HG03575 (cell line): ENCODE results near the gene ZXDC.

Experiments
- ATAC-seq: cut with Tn5 transposase; IDR thresholded peaks from one replicate; pipeline ENCODE4 v1.9.1; 2021; ENCODE audit not compliant: unreplicated experiment, insufficient number of reproducible peaks, low FRiP score; ENCODE audit errors: extremely low read depth

ZXDC gene

GRCh38 chr3:126424039-126424717 is 51.5 kb downstream of the ZXDC start:
- ATAC-seq, result no peak

- no peak for ATAC-seq
These were observed 52.3 kb downstream of the ZXDC start for GRCh38 chr3:126423191-126424038.

- ATAC-seq, result no peak
These were observed 53.1 kb downstream of the ZXDC start for GRCh38 chr3:126422571-126423091.

- ATAC-seq, result no peak
These were observed 53.6 kb downstream of the ZXDC start for GRCh38 chr3:126422121-126422520.

GRCh38 chr3:126421573-126422119 is 54.0 kb downstream of the ZXDC start:
- no peak for ATAC-seq

- no peak for ATAC-seq
These were observed 55.6 kb downstream of the ZXDC start for GRCh38 chr3:126419886-126420786.

GRCh38 chr3:126419151-126419703 is 56.5 kb downstream of the ZXDC start:
- no peak for ATAC-seq

- no peak for ATAC-seq
These were observed 57.0 kb downstream of the ZXDC start for GRCh38 chr3:126418661-126419131.

GRCh38 chr3:126417981-126418530 is 57.6 kb downstream of the ZXDC start:
- no peak for ATAC-seq

- ATAC-seq, result no peak
These were observed 58.2 kb downstream of the ZXDC start for GRCh38 chr3:126417515-126417914.

GRCh38 chr3:126416943-126417342 is 58.7 kb downstream of the ZXDC start:
- ATAC-seq, result no peak

- no peak for ATAC-seq
These were observed 59.8 kb downstream of the ZXDC start for GRCh38 chr3:126415661-126416591.

- no peak for ATAC-seq
These were observed 60.6 kb downstream of the ZXDC start for GRCh38 chr3:126414961-126415660.

- no peak for ATAC-seq
These were observed 61.3 kb downstream of the ZXDC start for GRCh38 chr3:126414406-126414805.

GRCh38 chr3:126413693-126414080 is 62.0 kb downstream of the ZXDC start:
- ATAC-seq, result no peak

GRCh38 chr3:126412841-126413692 is 62.6 kb downstream of the ZXDC start:
- ATAC-seq, result no peak
